Mucosa of rectum (tissue), 2 donors: Measurements from ENCODE around the gene UBA6.
"Not testable (repeated sequence)": the region's sequence is repeated elsewhere in the genome, so short reads cannot be mapped to it uniquely, and the experiment has no call there.

Source experiments
- H3K27ac ChIP-seq, 2 donors: one replicate each; pipeline ENCODE4 v1.7.0; 2013; ENCODE audit warnings: inconsistent platforms in 2 of 2, low read depth in 2 of 2, low read length in 2 of 2
- H3K27me3 ChIP-seq, 2 donors: one replicate each; pipeline ENCODE4 v1.7.0; 2013; ENCODE audit warnings: low read length in 2 of 2; ENCODE audit not compliant: control insufficient read depth in 2 of 2, insufficient read depth in 2 of 2
- H3K36me3 ChIP-seq, 2 donors: one replicate each; pipeline ENCODE4 v1.7.0; 2013; ENCODE audit warnings: low read length in 2 of 2; ENCODE audit not compliant: control insufficient read depth in 2 of 2, insufficient read depth in 2 of 2
- H3K4me1 ChIP-seq, 2 donors: one replicate each; pipeline ENCODE4 v1.7.0; 2013; ENCODE audit warnings: low read length in 2 of 2, mild to moderate bottlenecking in 1 of 2; ENCODE audit not compliant: control insufficient read depth in 2 of 2, insufficient read depth in 2 of 2
- H3K4me3 ChIP-seq, 2 donors: one replicate each; pipeline ENCODE4 v1.7.0; 2013; ENCODE audit warnings: low read length in 2 of 2
- H3K9ac ChIP-seq, 2 donors: one replicate each; pipeline ENCODE4 v1.7.0; 2013; ENCODE audit warnings: low read length in 2 of 2, low read depth in 1 of 2, mild to moderate bottlenecking in 1 of 2
- H3K9me3 ChIP-seq, 2 donors: one replicate each; pipeline ENCODE4 v1.7.0; 2013; ENCODE audit warnings: low read length in 2 of 2; ENCODE audit not compliant: control insufficient read depth in 2 of 2
- donor health status: healthy.
- donor health status: Normal muscosa, but diverticular disease.

UBA6 gene

GRCh38 chr4:67714955-67715354 lies 14.0 kb upstream of the UBA6 start:
- H3K9ac ChIP-seq, result no peak overlapping the region
- H3K4me1 ChIP-seq, result no peaks in the 10 kb centered on the region
- no peaks in the 10 kb centered on the region for H3K27me3 ChIP-seq
- H3K9me3 ChIP-seq, result no peaks in the 10 kb centered on the region
- peaks cover 0 to 3% of the 10 kb centered on the region in 2 donors for H3K36me3 ChIP-seq
- no peak overlapping the region for H3K4me3 ChIP-seq
- no peak overlapping the region for H3K27ac ChIP-seq

GRCh38 chr4:67714248-67714583 lies 13.3 kb upstream of the UBA6 start:
- Histone ChIP-seq H3K27ac (no peak overlapping the region), H3K27me3 (no peaks in the 10 kb centered on the region), H3K4me1 (no peaks in the 10 kb centered on the region), H3K36me3 (peaks cover 0 to 3% of the 10 kb centered on the region in 2 donors), H3K4me3 (no peak overlapping the region), H3K9me3 (no peaks in the 10 kb centered on the region), H3K9ac (no peak overlapping the region)

- Histone ChIP-seq H3K36me3 (peaks cover 0 to 3% of the 10 kb centered on the region in 2 donors), H3K27me3 (no peaks in the 10 kb centered on the region), H3K4me1 (no peaks in the 10 kb centered on the region), H3K9me3 (no peaks in the 10 kb centered on the region), H3K4me3 (no peak overlapping the region), H3K27ac (no peak overlapping the region), H3K9ac (no peak overlapping the region)
Measured at GRCh38 chr4:67713529-67714247, 12.7 kb upstream of the UBA6 start.

- Histone ChIP-seq H3K9ac (no peak overlapping the region), H3K27ac (no peak overlapping the region), H3K36me3 (peaks cover 0 to 3% of the 10 kb centered on the region in 2 donors), H3K4me1 (no peaks in the 10 kb centered on the region), H3K4me3 (no peak overlapping the region), H3K9me3 (no peaks in the 10 kb centered on the region), H3K27me3 (no peaks in the 10 kb centered on the region)
Measured at GRCh38 chr4:67712650-67713528, 11.9 kb upstream of the UBA6 start.

GRCh38 chr4:67712000-67712625 lies 11.2 kb upstream of the UBA6 start:
- no peak overlapping the region for H3K27ac ChIP-seq
- H3K9ac ChIP-seq, result no peak overlapping the region
- no peaks in the 10 kb centered on the region for H3K4me1 ChIP-seq
- H3K9me3 ChIP-seq, result no peaks in the 10 kb centered on the region
- H3K36me3 ChIP-seq, result peaks cover 0 to 3% of the 10 kb centered on the region in 2 donors
- H3K27me3 ChIP-seq, result no peaks in the 10 kb centered on the region
- H3K4me3 ChIP-seq, result no peak overlapping the region

GRCh38 chr4:67706682-67707081 lies 5.7 kb upstream of the UBA6 start:
- H3K27me3 ChIP-seq, H3K36me3 ChIP-seq, H3K9me3 ChIP-seq, H3K9ac ChIP-seq, H3K4me1 ChIP-seq, H3K27ac ChIP-seq, H3K4me3 ChIP-seq: not testable (repeated sequence)

- Histone ChIP-seq H3K9me3 (no peaks in the 10 kb centered on the region), H3K27ac (no peak overlapping the region), H3K4me3 (no peak overlapping the region), H3K27me3 (no peaks in the 10 kb centered on the region), H3K9ac (no peak overlapping the region), H3K4me1 (peaks cover 0 to 2% of the 10 kb centered on the region in 2 donors), H3K36me3 (no peaks in the 10 kb centered on the region)
Measured at GRCh38 chr4:67704843-67705242, 3.9 kb upstream of the UBA6 start.

GRCh38 chr4:67702166-67702565 lies 1.2 kb upstream of the UBA6 start:
- Histone ChIP-seq H3K36me3 (no peaks in the 10 kb centered on the region), H3K4me1 (peaks cover 0 to 3% of the 10 kb centered on the region in 2 donors), H3K9me3 (no peaks in the 10 kb centered on the region), H3K27ac (no peak overlapping the region), H3K4me3 (peak overlapping the region in 1 of 2 donors; percentile 97), H3K9ac (no peak overlapping the region), H3K27me3 (no peaks in the 10 kb centered on the region)

GRCh38 chr4:67701517-67701850 lies 529 bp upstream of the UBA6 start:
- Histone ChIP-seq H3K27me3 (no peaks in the 10 kb centered on the region), H3K9me3 (no peaks in the 10 kb centered on the region), H3K4me1 (peaks cover 0 to 3% of the 10 kb centered on the region in 2 donors), H3K27ac (peak overlapping the region; percentile 62 to 81), H3K4me3 (peak overlapping the region; percentile 92 to 97), H3K36me3 (no peaks in the 10 kb centered on the region), H3K9ac (peak overlapping the region; percentile 44 to 68)

GRCh38 chr4:67700116-67700737 lies 728 bp downstream of the UBA6 start:
- Histone ChIP-seq H3K36me3 (no peaks in the 10 kb centered on the region), H3K27me3 (no peaks in the 10 kb centered on the region), H3K9ac (peak overlapping the region; percentile 83 to 95), H3K4me3 (peak overlapping the region; percentile 92 to 97), H3K27ac (peak overlapping the region; percentile 81 to 89), H3K9me3 (no peaks in the 10 kb centered on the region), H3K4me1 (peaks cover 0 to 3% of the 10 kb centered on the region in 2 donors)
